Thoracic aorta (tissue), 2 donors: ENCODE results near the gene POLR2B. TPM values are rescaled to one million over a fixed set of nuclear protein-coding genes. Genes with fewer than 3 reads are reported as not detected.
A peak's percentile ranks its signal among the peaks of the same experiment; 100 is the strongest.

Source experiments
- ATAC-seq: fragments of 150-250 bp; one replicate; pipeline ENCODE4 v1.8.0; 2017; ENCODE audit warnings: low read depth; ENCODE audit not compliant: insufficient number of reproducible peaks, low FRiP score
- DNase-seq: peaks from one replicate; pipeline ENCODE4 v3.0.0-alpha.2; 2020; ENCODE audit warnings: low spot score
- H3K27ac ChIP-seq, 2 donors: fragments of 200-600 bp; sonication (generic); 1 replicate in 1 of 2; 2 replicates in 1 of 2; pipeline ENCODE4 v1.5.1; 2016; ENCODE audit warnings: mild to moderate bottlenecking in 2 of 2, moderate library complexity in 2 of 2
- H3K27me3 ChIP-seq: fragments of 200-600 bp; sonication (generic); replicated peaks from 2 replicates; pipeline ENCODE4 v1.6.0; 2016; ENCODE audit warnings: mild to moderate bottlenecking; ENCODE audit not compliant: insufficient read depth
- H3K36me3 ChIP-seq: fragments of 200-600 bp; sonication (generic); one replicate; pipeline ENCODE4 v1.5.1; 2016
- H3K4me1 ChIP-seq, 2 donors: fragments of 200-600 bp; sonication (generic); 1 replicate in 1 of 2; 2 replicates in 1 of 2; pipeline versions ENCODE4 v1.5.1 to v1.6.0; 2016; ENCODE audit warnings: low read depth in 2 of 2, mild to moderate bottlenecking in 1 of 2; ENCODE audit not compliant: control insufficient read depth in 1 of 2
- H3K4me3 ChIP-seq: fragments of 200-600 bp; sonication (generic); 2 replicates; pipeline ENCODE4 v1.5.1; 2016; ENCODE audit warnings: mild to moderate bottlenecking
- H3K9me3 ChIP-seq: fragments of 200-600 bp; sonication (generic); 2 replicates; pipeline ENCODE4 v1.5.1; 2016
- total RNA-seq, 2 donors: library from RNA; depleted of rRNA; stranded (reverse); fragments of >200 nt; gene quantifications; one replicate each; pipeline versions ENCODE4 v1.1.0 to v1.2.3, GENCODE V29; 2016
- TF ChIP-seq, protein P1 (sequence below): fragments of 200-600 bp; sonication (generic); IDR thresholded peaks from one replicate; pipeline ENCODE4 v1.5.1; 2019; ENCODE audit warnings: antibody characterized with exemption

The POLR2B gene
- total RNA-seq, 2 donors from 2014 or later = 48.3 to 98.5 TPM

DNA sequence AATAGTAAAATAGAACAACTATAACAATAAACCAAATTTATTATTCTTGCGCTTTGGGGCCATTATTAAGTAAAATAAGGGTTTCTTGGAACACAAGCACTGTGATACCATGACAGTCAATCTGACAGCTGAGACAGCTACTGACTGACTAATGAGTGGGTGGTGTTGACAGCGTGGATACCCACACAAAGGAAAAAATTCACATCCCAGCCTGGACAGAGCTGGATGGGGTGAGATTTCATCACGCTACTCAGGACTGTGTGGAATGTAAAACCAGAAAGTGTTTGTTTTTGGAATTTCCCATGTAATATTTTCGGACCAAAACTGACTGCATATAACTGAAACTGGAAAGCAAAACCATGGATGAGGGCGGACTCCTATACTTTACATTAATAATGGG lies 82.7 kb downstream of the POLR2B start:
- Histone ChIP-seq H3K36me3 (no peaks in the 10 kb centered on the region), H3K27me3 (no peaks in the 10 kb centered on the region), H3K27ac (peak overlapping the region; percentile 88 to 97), H3K4me3 (peak overlapping the region; percentile 20), H3K4me1 (peaks cover 81 to 93% of the 10 kb centered on the region in 2 donors), H3K9me3 (no peaks in the 10 kb centered on the region)
- DNase-seq (no peak), ATAC-seq (no peak)
- TF ChIP-seq, protein P1, sequence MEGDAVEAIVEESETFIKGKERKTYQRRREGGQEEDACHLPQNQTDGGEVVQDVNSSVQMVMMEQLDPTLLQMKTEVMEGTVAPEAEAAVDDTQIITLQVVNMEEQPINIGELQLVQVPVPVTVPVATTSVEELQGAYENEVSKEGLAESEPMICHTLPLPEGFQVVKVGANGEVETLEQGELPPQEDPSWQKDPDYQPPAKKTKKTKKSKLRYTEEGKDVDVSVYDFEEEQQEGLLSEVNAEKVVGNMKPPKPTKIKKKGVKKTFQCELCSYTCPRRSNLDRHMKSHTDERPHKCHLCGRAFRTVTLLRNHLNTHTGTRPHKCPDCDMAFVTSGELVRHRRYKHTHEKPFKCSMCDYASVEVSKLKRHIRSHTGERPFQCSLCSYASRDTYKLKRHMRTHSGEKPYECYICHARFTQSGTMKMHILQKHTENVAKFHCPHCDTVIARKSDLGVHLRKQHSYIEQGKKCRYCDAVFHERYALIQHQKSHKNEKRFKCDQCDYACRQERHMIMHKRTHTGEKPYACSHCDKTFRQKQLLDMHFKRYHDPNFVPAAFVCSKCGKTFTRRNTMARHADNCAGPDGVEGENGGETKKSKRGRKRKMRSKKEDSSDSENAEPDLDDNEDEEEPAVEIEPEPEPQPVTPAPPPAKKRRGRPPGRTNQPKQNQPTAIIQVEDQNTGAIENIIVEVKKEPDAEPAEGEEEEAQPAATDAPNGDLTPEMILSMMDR = no peak

DNA sequence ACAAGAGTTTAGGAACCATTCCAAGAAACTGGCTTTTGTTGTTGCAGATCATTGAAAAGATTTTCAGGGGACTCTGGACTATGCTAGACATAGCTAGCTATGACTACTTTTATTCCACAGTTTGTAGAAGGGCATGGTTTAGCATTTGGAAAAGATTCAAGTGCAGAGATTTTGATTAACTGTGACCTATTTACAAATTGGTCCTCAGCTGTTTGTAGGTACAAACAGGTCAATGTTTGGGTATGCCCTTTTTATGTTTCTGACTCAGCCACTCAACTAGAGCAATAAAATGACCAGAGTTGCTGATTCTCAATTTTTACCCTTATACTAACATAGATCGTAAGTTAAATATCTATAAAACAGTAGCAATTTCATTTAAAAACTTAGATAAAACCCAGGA lies 84.8 kb downstream of the POLR2B start:
- H3K4me3 ChIP-seq = peak overlapping the region; percentile 9
- TF ChIP-seq, protein P1 = no peak
- no peaks in the 10 kb centered on the region for H3K27me3 ChIP-seq
- H3K9me3 ChIP-seq = no peaks in the 10 kb centered on the region
- H3K36me3 ChIP-seq = no peaks in the 10 kb centered on the region
- DNase-seq (no peak), ATAC-seq (no peak)
- peaks cover 71 to 91% of the 10 kb centered on the region in 2 donors for H3K4me1 ChIP-seq
- peak overlapping the region; percentile 88 to 97 for H3K27ac ChIP-seq

DNA sequence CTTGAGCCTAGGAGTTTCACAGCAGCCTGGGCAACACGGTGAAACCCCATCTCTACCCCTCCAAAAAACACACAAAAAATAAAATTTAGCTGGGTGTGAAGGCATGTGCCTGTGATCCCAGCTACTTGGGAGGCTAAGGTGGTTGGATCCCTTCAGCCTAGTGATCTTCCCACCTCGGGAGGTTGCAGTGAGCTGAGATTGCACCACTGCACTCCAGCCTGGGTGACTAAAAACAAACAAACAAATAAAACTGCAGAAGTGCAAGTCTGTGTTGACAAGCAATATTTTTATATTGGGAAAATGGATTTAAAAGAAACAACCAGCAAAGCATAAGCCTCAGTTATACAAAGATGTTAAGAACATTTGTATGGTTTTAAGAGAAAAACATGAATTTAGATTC lies 85.4 kb downstream of the POLR2B start:
- TF ChIP-seq, protein P1 = no peak
- Histone ChIP-seq H3K27ac (peak overlapping the region; percentile 88 to 97), H3K4me3 (no peak overlapping the region), H3K4me1 (peaks cover 77 to 91% of the 10 kb centered on the region in 2 donors), H3K9me3 (no peaks in the 10 kb centered on the region), H3K27me3 (no peaks in the 10 kb centered on the region), H3K36me3 (no peaks in the 10 kb centered on the region)
- DNase-seq (no peak), ATAC-seq (no peak)

DNA sequence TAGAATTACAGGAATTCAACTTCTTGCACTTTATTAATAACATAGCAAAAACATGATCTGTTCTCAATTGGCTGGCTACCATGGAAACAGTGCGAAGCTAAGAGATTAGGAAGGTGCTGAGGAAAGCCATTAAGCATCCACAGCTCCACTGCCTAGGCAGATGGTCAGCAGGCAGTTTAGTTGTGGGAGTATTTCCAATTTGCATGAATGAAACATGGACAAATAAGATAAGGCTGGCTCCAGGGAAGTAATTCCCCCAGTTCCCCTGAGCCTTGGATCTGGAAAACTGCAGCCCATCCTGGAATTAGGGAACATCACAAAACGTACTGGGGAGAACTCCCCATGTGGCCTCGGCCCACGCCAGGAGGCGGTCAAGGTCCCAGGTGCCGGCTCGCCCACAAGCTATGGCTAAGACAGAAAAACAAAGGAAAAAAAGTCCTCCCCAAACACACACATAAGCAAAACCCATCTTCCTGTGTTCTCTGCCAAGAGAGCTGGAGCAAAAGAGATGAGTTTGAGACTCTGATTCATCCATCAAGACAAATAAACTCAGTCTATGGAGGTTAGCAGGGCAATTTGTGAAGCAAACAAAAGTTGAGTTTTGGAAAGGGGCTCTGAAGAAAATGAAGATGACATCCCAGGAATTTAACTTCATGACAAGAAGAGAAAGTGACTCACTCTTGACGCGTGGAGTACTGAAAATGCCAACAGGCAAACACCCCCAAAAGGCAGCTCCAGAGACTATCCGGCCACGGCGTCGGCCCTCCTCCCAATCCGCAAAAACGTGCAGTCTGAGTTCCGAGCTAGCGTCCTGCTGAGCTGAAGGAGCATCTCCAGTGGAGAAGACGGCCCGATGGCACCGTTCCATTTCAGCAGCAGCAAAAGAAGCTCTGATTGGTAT lies 86.4 kb downstream of the POLR2B start:
- Histone ChIP-seq H3K27ac (peak overlapping the region; percentile 88 to 97), H3K36me3 (no peaks in the 10 kb centered on the region), H3K9me3 (no peaks in the 10 kb centered on the region), H3K4me3 (peak overlapping the region; percentile 25), H3K4me1 (peaks cover 75 to 95% of the 10 kb centered on the region in 2 donors), H3K27me3 (no peaks in the 10 kb centered on the region)
- TF ChIP-seq, protein P1 = no peak
- ATAC-seq = no peak
- DNase-seq = no peak

DNA sequence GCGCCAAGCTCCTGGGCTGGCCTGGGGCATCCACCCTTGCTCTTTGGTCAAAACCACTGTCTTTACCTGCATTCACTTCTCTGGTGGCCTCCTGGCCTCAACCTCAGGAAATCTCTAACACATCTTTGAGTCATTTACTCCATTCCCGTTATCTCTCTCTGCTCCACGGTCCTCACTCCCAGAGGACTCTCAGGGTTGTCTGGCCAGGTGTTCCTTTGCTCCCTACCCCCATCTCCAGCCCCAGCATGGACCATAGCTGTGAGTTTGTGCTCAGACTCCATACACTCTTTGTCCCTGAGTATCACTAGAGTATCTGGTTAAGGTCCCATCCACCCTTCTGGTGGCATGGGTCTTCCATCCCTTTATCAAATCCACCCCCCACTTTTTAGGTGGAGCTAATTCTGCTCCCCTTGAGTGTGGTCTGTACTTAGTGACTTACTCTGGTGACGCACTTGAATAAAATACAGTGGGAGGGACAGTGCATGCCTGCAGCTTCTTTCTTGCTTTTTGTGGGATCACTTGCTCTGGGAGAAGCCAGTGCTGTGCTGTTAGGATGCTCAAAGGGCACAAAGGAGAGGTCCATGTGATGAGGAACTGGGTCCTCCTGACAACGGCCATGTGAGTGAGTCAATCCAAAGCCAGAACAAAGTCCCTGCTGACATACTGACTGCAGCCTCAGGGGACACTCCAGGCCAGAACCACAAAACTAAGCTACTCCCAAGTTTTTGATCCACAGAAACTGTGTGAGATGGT lies 87.2 kb downstream of the POLR2B start:
- ATAC-seq = no peak
- Histone ChIP-seq H3K27me3 (no peaks in the 10 kb centered on the region), H3K4me3 (peak overlapping the region; percentile 25)

More for the DNA sequence above, 87.2 kb downstream of the POLR2B start:
- Histone ChIP-seq H3K9me3 (no peaks in the 10 kb centered on the region), H3K27ac (peak overlapping the region; percentile 88 to 97), H3K36me3 (no peaks in the 10 kb centered on the region), H3K4me1 (peaks cover 71 to 95% of the 10 kb centered on the region in 2 donors)
- no peak for DNase-seq
- TF ChIP-seq, protein P1 = no peak
